ENCODE results near the gene FRRS1. TPM values are rescaled to one million over a fixed set of nuclear protein-coding genes. Genes with fewer than 3 reads are reported as not detected.

FRRS1 gene
- total and polyA plus RNA-seq, 2 experiments from 2014 or later, result 0.34 to 6.8 TPM

- TF ChIP-seq REST (IDR thresholded peaks at IDR 0.05; ENCODE audit: unreplicated experiment), result no peak
- TF ChIP-seq NANOG (IDR thresholded peaks at IDR 0.05; ENCODE audit: borderline replicate concordance), result no peak
- no peak for TF ChIP-seq ZNF114 (CRISPR knock-in tag; IDR thresholded peaks at IDR 0.05)
- TF ChIP-seq STAT1 (IDR thresholded peaks at IDR 0.05; ENCODE audit: unreplicated experiment), result no peak
- TF ChIP-seq, protein P1, sequence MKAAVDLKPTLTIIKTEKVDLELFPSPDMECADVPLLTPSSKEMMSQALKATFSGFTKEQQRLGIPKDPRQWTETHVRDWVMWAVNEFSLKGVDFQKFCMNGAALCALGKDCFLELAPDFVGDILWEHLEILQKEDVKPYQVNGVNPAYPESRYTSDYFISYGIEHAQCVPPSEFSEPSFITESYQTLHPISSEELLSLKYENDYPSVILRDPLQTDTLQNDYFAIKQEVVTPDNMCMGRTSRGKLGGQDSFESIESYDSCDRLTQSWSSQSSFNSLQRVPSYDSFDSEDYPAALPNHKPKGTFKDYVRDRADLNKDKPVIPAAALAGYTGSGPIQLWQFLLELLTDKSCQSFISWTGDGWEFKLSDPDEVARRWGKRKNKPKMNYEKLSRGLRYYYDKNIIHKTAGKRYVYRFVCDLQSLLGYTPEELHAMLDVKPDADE (IDR thresholded peaks at IDR 0.05), result no peak
Measured at GRCh38 chr1:99717005-99717404, 49.4 kb downstream of the FRRS1 start (continued).

- H3F3A ChIP-seq (replicated peaks; ENCODE audit: low read depth), result no peaks in the 10 kb centered on the region
- DNase-seq (ENCODE audit: low spot score) (no peak), ATAC-seq (no peak)
- no peaks in the 10 kb centered on the region for H3K9me3 Mint-ChIP-seq
- no peaks in the 10 kb centered on the region for H3K4me1 Mint-ChIP-seq
- H3K27me3 Mint-ChIP-seq (ENCODE audit: insufficient read depth, low read depth, poor library complexity), result peaks cover 2% of the 10 kb centered on the region
- no peaks in the 10 kb centered on the region for H3K36me3 ChIP-seq (ENCODE audit: insufficient read depth)
- H2AFZ ChIP-seq, result no peak overlapping the region
- H3K27ac ChIP-seq (ENCODE audit: low read depth), result no peak overlapping the region
- no peaks in the 10 kb centered on the region for H3K9me2 ChIP-seq (ENCODE audit: insufficient read depth)
- H3K27ac Mint-ChIP-seq, result no peak overlapping the region
- H3K4me3 ChIP-seq, result no peak overlapping the region
- H3K4me2 ChIP-seq, result no peak overlapping the region
- no peaks in the 10 kb centered on the region for H3K79me2 ChIP-seq (replicated peaks; ENCODE audit: insufficient read depth)
- no peaks in the 10 kb centered on the region for H3K4me1 ChIP-seq (ENCODE audit: insufficient read depth)
- H3K4me3 Mint-ChIP-seq, result no peak overlapping the region
- no peaks in the 10 kb centered on the region for H4K20me1 ChIP-seq (replicated peaks; ENCODE audit: insufficient read depth)
- peaks cover 4% of the 10 kb centered on the region; the same call in 1 of the 3 replicates for H3K36me3 Mint-ChIP-seq (ENCODE audit: low read depth)
- no peaks in the 10 kb centered on the region for H3K27me3 ChIP-seq (ENCODE audit: insufficient read depth)
- TF ChIP-seq CREB1 (CRISPR knock-in tag; IDR thresholded peaks at IDR 0.05; ENCODE audit: low read depth), result no peak
- no peak for TF ChIP-seq NANOG (IDR thresholded peaks at IDR 0.05; ENCODE audit: borderline replicate concordance)
- TF ChIP-seq ZNF114 (CRISPR knock-in tag; IDR thresholded peaks at IDR 0.05), result no peak
- no peak for TF ChIP-seq ZNF331 (CRISPR knock-in tag; IDR thresholded peaks at IDR 0.05; ENCODE audit: low read depth)
- TF ChIP-seq EZH2phosphoT487 (IDR thresholded peaks at IDR 0.05; ENCODE audit: unreplicated experiment), result no peak
- TF ChIP-seq POLR2AphosphoS5 (IDR thresholded peaks at IDR 0.05; ENCODE audit: low read depth), result no peak
- TF ChIP-seq STAT1 (IDR thresholded peaks at IDR 0.05; ENCODE audit: unreplicated experiment), result no peak
- TF ChIP-seq, protein P2, sequence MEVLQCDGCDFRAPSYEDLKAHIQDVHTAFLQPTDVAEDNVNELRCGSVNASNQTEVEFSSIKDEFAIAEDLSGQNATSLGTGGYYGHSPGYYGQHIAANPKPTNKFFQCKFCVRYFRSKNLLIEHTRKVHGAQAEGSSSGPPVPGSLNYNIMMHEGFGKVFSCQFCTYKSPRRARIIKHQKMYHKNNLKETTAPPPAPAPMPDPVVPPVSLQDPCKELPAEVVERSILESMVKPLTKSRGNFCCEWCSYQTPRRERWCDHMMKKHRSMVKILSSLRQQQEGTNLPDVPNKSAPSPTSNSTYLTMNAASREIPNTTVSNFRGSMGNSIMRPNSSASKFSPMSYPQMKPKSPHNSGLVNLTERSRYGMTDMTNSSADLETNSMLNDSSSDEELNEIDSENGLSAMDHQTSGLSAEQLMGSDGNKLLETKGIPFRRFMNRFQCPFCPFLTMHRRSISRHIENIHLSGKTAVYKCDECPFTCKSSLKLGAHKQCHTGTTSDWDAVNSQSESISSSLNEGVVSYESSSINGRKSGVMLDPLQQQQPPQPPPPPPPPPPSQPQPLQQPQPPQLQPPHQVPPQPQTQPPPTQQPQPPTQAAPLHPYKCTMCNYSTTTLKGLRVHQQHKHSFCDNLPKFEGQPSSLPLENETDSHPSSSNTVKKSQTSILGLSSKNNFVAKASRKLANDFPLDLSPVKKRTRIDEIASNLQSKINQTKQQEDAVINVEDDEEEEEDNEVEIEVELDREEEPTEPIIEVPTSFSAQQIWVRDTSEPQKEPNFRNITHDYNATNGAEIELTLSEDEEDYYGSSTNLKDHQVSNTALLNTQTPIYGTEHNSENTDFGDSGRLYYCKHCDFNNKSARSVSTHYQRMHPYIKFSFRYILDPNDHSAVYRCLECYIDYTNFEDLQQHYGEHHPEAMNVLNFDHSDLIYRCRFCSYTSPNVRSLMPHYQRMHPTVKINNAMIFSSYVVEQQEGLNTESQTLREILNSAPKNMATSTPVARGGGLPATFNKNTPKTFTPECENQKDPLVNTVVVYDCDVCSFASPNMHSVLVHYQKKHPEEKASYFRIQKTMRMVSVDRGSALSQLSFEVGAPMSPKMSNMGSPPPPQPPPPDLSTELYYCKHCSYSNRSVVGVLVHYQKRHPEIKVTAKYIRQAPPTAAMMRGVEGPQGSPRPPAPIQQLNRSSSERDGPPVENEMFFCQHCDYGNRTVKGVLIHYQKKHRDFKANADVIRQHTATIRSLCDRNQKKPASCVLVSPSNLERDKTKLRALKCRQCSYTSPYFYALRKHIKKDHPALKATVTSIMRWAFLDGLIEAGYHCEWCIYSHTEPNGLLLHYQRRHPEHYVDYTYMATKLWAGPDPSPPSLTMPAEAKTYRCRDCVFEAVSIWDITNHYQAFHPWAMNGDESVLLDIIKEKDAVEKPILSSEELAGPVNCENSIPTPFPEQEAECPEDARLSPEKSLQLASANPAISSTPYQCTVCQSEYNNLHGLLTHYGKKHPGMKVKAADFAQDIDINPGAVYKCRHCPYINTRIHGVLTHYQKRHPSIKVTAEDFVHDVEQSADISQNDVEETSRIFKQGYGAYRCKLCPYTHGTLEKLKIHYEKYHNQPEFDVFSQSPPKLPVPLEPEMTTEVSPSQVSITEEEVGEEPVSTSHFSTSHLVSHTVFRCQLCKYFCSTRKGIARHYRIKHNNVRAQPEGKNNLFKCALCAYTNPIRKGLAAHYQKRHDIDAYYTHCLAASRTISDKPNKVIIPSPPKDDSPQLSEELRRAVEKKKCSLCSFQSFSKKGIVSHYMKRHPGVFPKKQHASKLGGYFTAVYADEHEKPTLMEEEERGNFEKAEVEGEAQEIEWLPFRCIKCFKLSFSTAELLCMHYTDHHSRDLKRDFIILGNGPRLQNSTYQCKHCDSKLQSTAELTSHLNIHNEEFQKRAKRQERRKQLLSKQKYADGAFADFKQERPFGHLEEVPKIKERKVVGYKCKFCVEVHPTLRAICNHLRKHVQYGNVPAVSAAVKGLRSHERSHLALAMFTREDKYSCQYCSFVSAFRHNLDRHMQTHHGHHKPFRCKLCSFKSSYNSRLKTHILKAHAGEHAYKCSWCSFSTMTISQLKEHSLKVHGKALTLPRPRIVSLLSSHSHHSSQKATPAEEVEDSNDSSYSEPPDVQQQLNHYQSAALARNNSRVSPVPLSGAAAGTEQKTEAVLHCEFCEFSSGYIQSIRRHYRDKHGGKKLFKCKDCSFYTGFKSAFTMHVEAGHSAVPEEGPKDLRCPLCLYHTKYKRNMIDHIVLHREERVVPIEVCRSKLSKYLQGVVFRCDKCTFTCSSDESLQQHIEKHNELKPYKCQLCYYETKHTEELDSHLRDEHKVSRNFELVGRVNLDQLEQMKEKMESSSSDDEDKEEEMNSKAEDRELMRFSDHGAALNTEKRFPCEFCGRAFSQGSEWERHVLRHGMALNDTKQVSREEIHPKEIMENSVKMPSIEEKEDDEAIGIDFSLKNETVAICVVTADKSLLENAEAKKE (CRISPR knock-in tag; IDR thresholded peaks at IDR 0.05), result no peak
- no peak for TF ChIP-seq CTCF (conservative IDR thresholded peaks at IDR 0.05; ENCODE audit: low read depth in 2 of 2)
Measured at GRCh38 chr1:99713006-99713405, 53.4 kb downstream of the FRRS1 start.
